IPS DF 4.7 (cell line): Measurements from ENCODE around the gene GALNT11.
"Not testable (repeated sequence)": the region's sequence is repeated elsewhere in the genome, so short reads cannot be mapped to it uniquely, and the experiment has no call there.

Source experiments
- DNase-seq: peaks from one replicate; pipeline ENCODE4 v3.0.0-alpha.2; 2013; ENCODE audit warnings: low spot score; ENCODE audit errors: extremely low read depth

Gene GALNT11

DNA sequence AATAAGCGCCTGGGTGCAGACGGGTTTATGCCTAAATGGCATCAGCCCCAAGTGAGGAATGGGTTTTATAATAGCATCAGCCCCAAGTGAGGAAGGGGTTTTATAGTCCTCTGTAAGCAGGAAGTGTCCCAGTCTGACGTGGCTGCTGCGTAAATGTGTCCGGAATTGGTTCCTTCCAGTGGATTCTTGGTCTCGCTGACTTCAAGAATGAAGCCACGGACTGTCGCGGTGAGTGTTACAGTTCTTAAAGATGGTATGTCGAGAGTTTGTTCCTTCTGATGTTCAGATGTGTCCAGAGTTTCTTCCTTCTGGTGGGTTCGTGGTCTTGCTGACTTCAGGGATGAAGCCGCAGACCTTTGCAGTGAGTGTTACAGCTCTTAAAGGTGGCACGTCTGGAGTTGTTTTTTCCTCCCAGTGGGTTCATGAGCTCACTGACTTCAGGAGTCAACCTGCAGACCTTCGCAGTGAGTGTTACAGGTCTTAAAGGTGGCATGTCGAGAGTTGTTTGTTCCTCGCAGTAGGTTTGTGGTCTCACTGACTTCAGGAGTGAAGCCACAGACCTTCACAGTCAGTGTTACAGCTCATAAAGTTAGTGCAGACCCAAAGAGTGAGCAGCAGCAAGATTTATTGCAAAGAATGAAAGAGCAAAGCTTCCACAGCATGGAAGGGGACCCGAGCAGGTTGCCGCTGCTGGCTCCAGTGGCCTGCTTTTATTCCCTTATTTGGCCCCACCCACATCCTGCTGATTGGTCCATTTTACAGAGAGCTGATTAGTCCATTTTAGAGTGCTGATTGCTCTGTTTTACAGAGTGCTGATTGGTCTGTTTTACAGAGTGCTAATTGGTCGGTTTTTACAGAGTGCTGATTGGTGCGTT, 2.3 kb downstream of the GALNT11 start:
- not testable (repeated sequence) for DNase-seq

GRCh38 chr7:152030059-152030458, 4.6 kb downstream of the GALNT11 start:
- DNase-seq, result not testable (repeated sequence)

GRCh38 chr7:152030639-152031038, 5.2 kb downstream of the GALNT11 start:
- DNase-seq, result not testable (repeated sequence)

- DNase-seq, result no peak
Observed at GRCh38 chr7:152035817-152036216, 10.3 kb downstream of the GALNT11 start.

DNA sequence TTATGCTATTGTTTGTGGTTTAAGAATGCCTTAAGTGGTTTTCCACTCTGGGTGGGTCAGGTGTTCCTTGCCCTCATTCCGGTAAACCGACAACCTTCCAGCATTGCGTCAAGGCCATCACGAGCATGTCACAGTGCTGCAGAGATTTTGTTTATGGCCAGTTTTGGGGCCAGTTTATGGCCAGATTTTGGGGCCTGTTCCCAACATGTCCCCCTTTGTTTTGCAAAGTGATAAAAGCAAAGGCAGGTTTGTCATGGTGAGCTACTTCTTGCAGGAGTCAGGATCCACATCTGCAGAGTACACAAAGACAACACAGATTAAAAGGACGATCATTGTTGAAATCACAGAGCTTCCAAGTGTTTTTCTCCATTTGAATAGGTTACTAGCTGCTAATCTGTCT, 12.9 kb downstream of the GALNT11 start:
- not testable (repeated sequence) for DNase-seq

DNA sequence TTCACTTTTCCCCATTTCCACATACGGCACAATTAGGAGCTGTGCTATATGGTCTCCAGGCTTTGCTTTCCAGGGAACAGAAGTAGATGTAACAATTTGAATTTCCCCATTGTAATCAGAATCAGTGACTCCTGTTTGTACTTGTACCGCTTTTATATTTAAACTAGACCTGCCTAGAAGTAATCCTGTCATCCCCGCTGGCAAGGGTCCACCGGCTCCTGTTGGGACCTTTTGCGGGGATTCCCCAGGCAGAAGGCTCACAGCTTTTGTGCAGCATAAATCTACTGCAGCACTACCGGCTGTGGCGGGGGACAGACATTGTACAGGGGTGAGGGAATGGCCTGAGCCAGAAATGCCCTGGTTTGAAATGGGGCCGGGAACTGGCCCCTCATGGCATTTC, 17.6 kb downstream of the GALNT11 start:
- DNase-seq, result not testable (repeated sequence)

DNA sequence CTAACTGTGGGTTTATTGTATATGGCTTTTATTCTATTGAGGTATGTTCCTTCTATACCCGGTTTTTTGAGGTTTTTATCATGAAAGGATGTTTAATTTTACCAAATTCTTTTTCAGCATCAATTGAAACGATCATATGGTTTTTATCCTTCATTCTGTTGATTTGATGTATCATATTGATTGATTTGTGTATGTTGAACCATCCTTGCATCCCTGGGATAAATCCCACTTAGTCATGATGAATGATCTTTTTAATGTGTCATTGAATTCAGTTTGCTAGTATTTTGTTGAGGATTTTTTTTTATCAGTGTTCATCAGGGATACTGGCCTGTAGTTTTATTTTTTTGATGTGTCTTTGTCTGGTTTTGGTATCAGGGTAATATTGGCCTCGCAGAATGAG, 19.4 kb downstream of the GALNT11 start:
- not testable (repeated sequence) for DNase-seq

DNA sequence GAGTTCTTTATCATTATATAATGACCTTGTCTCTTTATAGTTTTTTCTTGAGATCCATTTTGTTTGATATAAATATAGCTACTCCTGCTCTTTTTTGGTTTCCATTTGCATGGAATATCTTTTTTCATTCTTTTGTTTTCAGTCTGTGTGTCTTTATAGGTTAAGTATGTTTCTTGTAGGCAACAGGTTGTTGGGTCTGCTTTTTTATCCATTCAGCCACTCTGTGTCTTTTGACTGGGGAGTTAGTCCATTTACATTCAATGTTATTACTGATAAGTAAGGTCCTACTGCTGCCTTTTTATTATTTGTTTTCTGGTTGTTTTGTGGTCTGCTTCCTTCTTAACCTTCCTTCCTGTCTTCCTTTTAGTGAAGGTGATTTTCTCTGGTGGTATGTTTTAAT, 21.1 kb downstream of the GALNT11 start:
- DNase-seq, result no peak

GRCh38 chr7:152048051-152048450, 22.6 kb downstream of the GALNT11 start:
- no peak for DNase-seq

DNA sequence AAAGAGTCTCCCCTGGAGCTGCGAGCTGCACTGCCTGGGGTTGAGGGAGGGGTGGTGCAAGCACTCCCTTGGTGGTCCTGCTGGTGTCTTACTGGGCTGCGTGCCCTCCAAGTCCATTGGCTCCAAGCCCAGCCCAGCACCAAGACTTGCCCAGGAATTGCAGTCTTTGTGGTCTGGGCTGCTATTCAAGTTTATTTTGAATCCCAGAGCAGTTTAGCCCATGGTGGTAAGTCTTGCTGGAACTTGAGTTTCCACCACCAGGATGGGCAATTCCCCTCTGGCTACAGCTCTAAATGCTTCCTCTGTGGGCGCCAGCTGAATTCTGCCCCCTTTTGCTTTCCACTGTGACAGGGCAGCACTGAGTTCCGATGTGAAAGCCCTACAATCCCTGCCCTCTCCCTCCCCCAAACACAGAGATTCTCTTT, 25.1 kb downstream of the GALNT11 start:
- no peak for DNase-seq

- DNase-seq, result no peak
Observed at GRCh38 chr7:152051968-152052367, 26.5 kb downstream of the GALNT11 start.

- DNase-seq, result no peak
Observed at GRCh38 chr7:152052771-152053170, 27.3 kb downstream of the GALNT11 start.

DNA sequence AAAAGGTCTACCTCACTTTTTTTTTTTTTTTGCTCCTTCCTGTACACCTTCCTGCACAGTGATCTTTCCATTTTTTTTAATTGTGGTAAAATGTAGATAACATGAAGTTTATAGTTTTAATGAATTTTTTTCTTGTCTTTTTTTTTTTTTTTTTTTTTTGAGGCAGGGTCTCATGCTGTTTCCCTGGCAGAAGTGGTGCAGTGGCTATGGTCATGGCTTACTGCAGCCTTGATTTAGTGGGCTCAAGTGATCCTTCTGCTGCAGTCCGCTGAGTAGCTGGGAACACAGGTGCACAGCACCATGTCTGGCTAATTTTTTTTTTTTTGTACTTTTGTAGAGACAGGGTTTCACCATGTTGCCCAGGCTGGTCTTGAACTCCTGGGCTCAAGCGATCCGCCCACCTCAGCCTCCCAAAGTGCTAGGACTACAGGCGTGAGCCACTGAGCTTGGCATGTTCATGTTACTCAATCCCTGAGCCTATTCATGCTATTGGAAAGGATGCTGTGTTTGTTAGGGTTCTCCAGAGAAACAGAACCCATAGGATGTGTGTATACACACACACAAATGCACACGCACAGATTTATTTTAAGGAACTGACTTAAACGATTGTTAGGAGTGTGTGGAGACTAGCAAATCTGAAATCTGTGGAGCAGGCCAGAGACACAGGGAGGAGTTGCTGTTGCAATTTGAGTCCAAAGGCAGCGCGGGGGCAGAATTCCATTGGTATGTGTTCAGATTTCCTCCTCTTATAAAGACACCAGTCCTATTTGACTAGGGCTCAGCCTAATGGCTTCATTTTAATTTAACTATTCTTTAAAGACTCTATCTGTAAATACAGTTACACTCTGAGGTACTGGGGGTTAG, 29.1 kb downstream of the GALNT11 start:
- DNase-seq, result no peak

GRCh38 chr7:152056621-152057274, 31.3 kb downstream of the GALNT11 start:
- no peak for DNase-seq

DNA sequence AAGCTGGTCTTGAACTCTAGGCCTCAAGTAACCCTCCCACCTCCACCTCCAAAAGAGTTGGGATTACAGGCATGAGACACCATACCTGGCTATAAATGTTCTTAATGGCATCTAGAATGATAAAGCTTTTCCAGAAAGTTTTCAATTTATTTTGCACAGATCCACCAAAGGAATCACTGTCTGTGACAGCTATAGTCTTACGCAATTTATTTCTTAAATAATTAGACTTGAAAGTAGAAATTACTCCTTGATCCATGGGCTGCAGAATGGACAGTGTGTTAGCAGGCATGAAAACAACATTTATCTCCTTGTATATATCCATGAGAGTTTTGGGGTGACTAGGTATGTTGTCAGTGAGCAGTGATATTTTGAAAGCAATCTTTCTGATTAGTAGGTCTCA, 33.8 kb downstream of the GALNT11 start:
- DNase-seq, result no peak

DNA sequence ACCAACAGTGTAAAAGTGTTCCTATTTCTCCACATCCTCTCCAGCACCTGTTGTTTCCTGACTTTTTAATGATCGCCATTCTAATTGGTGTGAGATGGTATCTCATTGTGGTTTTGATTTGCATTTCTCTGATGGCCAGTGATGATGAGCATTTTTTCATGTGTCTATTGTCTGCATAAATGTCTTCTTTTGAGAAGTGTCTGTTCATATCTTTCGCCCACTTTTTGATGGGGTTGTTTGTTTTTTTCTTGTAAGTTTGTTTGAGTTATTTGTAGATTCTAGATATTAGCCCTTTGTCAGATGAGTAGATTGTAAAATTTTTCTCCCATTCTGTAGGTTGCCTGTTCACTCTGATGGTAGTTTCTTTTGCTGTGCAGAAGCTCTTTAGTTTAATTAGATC, 35.6 kb downstream of the GALNT11 start:
- not testable (repeated sequence) for DNase-seq

- DNase-seq, result not testable (repeated sequence)
Observed at GRCh38 chr7:152063192-152063591, 37.7 kb downstream of the GALNT11 start.

DNA sequence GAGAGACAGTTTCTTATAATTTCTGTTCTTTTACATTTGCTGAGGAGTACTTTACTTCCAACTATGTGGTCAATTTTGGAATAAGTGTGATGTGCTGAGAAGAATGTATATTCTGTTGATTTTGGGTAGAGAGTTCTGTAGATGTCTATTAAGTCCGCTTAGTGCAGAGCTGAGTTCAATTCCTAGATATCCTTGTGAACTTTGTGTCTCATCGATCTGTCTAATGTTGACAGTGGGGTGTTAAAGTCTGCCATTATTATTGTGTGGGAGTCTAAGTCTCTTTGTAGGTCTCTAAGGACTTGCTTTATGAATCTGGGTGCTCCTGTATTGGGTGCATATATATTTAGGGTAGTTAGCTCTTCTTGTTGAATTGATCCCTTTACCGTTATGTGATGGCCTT, 38.3 kb downstream of the GALNT11 start:
- DNase-seq, result not testable (repeated sequence)

GRCh38 chr7:152065800-152066344, 40.4 kb downstream of the GALNT11 start:
- DNase-seq, result not testable (repeated sequence)

- DNase-seq, result no peak
Observed at GRCh38 chr7:152072421-152072820, 46.9 kb downstream of the GALNT11 start.

- DNase-seq, result no peak
Observed at GRCh38 chr7:152073352-152073751, 47.9 kb downstream of the GALNT11 start.
